Stimulated activated naive CD8-positive, alpha-beta T cell treated with anti-CD3 and anti-CD28 coated beads, Interleukin-15, Interleukin-2, amounts not matched to agents 100 U/mL and 50 U/mL, for 24 hours (primary cell): Measurements from ENCODE around the gene CCDC106.

Experiments used
- ATAC-seq: fragments of 150-1000 bp; cut with Tn5 transposase; one replicate; pipeline ENCODE4 v1.10.0; 2021
- DNase-seq: peaks from one replicate; pipeline ENCODE4 v3.0.0; 2021

The CCDC106 gene

DNA sequence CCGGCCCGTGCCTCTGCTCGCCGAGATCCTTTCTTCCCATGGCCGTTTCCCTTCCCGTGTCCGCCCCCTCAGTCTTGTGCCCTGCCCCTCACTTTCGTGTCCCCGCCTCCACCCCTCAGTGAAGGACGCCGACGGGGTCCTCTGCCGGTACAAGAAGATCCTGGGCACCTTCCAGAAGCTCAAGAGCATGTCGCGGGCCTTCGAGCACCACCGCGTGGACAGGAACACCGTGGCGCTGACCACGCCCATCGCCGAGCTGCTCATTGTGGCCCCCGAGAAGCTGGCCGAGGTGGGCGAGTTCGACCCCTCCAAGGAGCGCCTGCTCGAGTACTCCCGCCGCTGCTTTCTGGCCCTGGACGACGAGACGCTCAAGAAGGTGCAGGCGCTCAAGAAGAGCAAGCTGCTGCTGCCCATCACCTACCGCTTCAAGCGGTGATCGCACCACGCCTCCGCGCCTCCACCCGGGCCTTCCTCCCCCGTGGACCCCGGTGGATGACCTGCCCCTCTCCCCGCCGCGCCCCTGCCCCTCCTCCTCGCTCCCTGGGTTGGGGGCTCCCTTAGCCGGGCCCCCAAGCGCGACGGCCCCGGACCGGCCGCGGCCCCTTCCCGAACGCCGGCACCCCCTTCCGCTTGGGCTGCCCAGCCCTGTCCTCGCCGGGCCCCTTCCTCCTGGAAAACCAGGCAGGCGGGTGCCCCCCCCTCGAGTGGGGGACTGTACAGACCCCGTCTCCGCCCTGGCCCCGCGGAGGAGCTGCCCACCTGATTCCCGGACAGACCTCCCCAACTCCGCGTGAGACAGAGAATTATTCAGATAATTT, 4.5 kb downstream of the CCDC106 start:
- ATAC-seq: no peak
- DNase-seq: no peak

DNA sequence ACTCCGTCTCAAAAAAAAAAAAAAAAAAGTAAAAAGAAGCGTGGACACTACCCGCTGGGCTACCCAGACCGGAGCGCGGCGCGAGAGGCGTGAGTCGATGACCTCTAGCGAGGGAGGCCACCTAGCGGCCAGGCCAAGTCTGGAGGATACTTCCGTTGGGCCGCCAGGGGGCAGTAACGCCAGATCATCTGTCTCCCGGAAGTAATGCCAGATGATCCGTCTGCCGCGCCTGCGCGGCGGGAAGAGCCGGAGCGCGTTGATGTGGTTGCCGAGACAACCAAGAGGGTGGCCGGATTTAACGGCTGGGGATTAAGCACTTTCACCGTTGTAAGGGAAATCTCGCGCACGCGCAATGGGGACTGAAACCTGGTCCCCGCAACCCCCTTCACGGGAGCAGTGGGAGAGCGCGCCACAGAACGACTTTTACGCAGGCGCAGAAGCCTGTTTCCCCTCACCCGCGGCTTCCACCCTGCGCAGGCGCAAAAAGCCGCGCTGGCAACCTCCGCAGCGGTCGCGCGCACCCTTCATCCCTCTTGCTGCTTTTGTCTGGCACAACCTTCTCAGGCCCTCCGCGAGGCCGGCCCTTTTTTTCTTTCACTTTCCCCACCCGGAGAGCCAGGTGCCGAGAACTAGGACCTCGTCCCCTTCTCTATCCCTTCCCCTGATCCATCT, 5.8 kb downstream of the CCDC106 start:
- ATAC-seq (peak; percentile 48), DNase-seq (peak; percentile 96)

DNA sequence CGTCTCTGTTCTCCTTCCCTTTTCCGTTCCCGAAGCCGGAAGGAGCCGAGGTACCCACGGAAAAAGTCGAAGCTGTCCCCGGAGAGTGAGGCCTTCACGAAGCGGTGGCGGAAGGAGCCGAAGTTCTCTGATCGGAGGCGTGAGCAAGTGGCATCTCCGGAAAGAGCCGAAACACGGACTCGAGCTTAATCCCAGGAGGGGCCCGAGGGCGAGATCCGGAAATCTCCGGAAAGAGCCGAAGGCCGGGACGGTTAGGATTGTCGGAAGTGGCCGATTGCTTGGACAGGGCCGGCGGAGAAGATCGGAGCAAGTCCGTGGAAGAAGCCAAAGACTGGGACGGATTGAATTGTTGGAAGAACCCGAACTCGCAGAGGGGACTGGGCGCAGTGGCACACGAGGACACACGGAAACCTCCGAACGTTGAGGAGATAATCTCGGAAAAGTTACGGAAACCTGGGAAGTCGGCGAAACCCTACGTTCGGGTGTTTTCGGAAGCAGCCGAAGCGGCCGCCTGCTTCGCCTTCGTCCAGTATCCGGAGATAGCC, 6.4 kb downstream of the CCDC106 start:
- ATAC-seq: peak; percentile 76
- peak; percentile 98 for DNase-seq

DNA sequence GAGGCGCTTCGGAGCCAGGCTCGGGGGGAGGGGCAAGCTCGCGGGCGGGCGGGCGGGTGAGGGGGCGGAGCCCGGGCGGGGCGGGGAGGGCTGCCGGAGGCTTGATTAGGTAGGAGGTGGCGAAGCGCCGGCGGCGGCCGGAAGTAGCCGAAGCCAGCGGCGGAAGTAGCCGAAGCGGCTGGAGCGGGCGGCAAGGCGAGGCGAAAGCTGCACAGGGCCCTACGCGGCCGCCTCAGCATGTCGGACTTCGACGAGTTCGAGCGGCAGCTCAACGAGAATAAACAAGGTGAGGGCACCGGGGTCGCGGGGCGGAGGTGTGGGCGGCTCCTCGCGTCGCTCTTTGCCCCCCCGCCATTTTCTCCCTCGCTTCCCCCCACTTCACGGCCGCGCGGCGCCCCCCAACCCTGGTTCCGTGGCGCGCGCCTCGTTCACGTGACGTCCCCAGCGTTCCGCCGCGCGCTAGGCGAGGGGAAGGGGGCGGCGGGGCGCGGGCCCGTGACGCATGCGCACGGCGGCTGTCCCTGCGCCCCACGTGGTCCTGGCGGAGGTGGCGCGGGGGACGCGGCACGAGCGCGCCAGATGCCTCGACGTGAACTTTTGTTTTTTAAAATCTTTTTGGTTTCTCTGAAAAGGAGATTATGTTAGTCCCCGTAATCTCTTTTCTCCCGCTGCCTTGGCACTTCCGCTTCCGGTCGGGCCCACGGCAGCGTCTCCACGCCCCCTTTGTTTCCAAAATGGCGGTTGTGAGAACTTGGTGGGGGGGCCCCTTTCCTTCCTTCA, 7.0 kb downstream of the CCDC106 start, which contains the start of gene U2AF2:
Gene U2AF2 (plus strand): TSS at position 168 of the 780 bp plus-strand sequence. CDS start 70 bp downstream, at position 238.
- DNase-seq: peak; percentile 98
- ATAC-seq: peak; percentile 55

DNA sequence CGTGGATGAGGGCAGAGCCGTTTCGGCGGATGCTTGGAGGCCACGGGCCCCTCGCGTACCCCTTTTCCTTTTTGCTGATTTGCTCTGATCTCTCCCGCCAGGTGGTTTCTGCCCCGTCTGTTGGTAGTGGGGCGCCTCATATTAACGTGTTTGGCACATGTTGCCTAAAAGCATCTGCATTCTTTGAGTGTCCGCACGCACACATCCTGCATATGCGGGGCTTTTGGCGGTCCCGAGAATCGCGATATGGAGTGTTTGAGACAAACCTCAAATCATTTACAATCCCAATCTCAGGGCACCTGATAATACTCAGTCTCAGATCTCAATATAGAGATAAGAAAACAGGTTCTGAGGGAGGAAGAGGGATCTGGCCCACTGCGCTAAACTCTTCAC, 7.6 kb downstream of the CCDC106 start:
- DNase-seq (no peak), ATAC-seq (no peak)

DNA sequence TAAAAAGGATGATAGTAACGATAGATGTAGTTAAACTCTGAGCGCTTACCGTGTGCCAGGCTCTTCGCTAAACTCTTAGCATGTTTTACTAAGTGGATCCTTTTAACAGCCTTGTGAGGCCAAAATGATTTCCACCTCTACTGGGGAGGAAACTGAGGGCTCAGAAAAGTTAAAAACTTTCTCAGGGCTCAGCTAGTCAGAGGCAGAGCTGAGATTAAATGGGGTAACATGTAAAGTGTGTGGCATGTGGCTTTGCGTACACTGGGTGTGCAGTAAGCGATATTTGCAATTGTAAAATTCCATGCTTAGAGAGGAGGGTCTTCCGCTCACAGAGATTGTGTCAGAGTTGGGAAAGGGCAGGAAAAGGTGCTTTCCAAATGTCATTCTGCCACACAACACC, 8.5 kb downstream of the CCDC106 start:
- DNase-seq: no peak
- no peak for ATAC-seq

DNA sequence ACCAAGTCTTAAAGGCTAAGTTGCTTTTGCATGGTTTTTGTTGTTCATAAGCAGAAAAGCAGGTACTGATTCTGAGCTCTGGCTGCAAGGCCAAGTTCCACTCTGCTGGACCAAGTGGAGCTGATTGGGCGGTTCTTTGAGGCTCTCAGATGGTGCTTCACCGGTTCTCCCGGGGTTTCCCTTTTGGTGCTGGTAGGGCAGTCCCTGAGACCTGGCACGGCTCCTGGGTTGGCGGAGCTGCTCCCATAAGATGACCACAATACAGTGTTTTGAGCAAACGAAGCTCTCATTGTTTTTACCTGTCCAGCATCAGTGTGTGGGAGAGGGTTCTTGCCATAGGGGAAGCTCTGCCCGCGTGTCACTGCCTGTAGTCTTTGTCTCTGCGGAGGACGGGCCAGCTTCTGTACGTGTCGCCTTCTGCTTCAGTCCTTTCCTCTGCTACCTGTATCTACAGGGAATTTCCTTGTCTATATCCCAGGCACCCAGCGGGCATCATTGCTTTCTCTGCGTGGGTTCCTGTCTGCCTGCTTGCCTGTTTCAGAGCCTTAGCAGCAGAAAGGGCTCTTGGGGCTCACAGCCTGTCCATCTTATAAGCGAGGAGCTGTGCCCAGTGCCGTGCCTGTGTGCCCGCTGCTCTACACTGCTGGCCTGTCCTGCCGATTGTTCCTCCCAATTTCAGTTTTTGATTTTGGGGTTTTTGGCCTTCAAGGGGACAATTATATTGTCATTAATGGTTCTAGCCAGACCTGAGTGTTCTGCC, 9.2 kb downstream of the CCDC106 start:
- ATAC-seq (no peak), DNase-seq (no peak)

DNA sequence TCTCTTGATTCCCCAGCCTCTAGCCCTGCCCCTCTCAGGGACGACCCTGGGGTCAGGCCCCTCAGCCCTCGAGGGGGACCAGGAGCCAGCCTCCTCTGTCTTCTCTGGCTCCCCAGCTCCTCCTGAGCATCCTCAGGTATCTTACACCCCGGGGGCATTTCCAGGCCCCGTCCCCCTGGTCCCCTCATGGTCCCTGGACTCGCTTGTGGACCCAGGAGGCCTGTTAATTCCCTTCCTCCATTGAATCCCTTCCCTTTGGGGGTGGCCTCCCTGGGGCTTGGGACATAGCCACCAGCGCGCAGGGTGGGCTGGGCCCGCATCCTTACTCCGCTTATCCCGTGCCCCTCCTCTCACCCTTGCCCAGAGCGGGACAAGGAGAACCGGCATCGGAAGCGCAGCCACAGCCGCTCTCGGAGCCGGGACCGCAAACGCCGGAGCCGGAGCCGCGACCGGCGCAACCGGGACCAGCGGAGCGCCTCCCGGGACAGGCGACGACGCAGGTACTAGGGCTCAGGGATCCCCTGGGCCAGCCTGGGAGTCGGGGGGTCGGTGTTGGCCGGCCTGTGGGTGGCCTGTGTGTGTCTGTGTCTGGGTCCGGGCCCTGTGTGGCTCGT, 10.9 kb downstream of the CCDC106 start:
- no peak for ATAC-seq
- no peak for DNase-seq

DNA sequence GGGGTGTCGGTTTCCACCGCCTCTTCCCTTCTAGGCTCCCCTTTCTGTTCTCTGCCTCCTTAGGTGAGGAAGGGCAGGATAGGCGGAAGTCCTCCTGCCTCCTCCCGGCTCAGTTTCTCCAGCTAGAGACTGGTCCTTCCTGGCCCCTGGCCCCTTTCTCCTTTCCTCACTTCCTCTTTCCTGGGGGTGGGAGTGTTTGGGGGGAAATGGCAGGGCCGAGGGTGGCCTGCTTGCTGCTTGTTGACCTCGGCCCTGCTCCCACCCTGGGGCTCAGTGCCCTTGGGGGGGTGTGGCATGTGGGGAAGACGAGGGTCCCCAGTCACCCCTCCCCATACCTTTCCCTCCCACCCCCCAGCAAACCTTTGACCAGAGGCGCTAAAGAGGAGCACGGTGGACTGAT, 11.8 kb downstream of the CCDC106 start:
- ATAC-seq (no peak), DNase-seq (no peak)

DNA sequence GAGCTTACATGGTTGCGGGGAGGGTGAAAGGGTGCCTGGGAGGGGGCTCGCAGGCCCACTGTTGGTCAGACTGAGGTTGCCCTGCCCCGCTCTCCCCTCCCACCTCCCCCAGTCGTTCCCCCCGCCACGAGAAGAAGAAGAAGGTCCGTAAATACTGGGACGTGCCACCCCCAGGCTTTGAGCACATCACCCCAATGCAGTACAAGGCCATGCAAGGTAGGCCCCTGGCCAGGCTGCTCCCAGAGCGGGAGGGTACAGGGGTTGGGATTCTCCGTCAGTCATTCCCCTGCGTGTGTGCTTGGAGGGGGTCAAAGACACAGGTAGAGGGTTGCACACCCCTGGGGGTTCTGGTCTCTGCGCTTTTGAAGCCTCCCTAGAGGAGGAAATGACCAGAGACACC, 12.4 kb downstream of the CCDC106 start:
- DNase-seq (no peak), ATAC-seq (no peak)

DNA sequence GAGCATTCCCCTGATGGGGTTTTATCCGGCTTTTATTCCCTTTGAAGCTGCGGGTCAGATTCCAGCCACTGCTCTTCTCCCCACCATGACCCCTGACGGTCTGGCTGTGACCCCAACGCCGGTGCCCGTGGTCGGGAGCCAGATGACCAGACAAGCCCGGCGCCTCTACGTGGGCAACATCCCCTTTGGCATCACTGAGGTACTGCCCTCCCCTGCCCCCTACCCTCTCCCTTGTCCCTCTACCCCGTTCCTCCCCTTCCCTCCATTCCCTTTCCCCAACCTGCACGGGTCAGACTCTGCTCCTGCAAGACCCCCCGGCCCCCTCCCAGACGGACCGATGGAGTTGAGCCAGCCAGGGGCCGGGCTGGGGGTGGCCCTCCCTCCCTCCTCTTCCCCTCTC, 13.0 kb downstream of the CCDC106 start:
- ATAC-seq (no peak), DNase-seq (no peak)

DNA sequence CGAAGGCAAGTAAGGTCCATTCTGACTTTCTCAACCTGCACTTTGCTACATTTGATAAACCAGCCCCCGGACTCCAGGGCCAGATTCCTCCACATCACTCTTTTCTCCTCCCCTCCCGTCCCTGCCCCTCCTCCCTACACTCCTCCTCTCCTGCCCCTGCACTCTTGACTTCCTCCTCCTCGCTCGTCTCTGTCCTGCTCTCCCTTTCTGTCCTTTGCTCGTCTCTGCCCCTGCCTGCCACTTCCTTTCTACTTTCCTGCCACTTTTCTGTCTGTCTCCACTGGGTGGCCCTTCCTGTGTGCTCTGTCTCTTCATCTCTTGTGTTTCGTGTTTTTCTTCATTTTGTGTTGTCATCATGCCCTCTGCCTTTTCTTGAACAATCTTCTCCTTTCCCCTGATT, 13.8 kb downstream of the CCDC106 start:
- ATAC-seq: no peak
- DNase-seq: no peak

DNA sequence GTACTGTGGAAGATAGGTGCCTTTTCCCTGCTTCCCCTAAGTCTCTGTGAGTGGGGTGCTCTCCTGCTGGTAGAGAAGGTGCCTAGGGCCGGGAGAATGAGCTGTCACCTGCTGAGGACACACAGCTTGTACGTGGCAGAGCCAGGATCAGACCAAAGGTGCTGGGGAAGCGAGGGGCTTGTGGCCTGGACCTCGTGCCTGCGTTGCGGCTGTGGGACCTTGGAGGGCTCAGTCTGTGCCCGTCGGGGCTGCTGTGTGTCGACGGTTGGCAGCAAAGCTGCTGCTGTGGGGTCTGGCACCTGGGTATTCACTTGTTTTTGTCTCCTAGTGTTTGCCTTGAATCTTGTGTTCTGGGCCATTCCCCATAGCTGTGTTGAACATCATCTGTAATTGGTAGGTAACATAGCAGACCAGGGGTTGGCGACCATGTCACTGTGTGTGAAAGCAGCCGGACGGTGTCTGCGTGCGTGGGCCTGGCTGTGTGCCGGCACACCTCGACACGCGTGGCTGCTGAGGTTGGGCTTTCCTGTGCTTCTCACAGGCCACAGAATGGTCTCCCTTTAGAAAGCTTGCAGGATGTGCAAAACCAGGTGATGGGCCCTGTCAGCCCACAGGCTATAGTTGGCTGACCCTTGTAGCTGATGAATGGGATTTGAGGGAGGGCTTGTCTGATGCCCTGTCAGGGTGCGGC, 16.0 kb downstream of the CCDC106 start:
- DNase-seq (no peak), ATAC-seq (no peak)

DNA sequence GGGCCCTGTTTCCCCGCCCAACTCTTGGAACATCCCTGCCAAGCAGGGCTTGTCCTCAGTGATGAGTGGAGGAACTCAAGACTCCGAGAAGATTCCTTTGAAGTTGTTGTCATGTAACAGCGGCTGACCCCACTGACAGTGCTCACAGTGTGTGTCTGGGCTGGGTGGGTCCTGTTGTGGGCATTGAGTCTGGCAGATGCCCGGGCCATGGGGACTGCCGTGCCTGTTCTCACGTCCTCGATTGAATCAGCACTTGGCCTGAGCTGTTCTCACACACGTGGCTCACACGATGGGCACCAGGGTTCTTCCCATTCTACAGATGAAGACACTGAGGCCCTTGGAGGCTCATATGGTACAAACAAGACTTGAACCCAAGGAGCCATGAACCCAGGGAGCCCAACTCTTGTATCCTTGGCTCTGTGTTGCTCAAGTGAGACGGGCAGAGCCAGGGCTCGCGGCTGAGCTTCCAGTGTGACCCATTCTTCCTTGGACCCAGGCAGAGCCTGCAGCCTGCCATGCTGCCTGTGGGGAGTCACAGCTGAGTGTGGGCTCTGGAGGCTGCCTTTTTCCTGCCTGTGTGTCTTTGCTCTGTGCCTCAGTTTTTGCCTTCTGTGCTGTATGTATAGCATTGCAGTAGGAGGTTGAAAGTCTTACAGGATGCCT, 18.5 kb downstream of the CCDC106 start:
- ATAC-seq: no peak
- no peak for DNase-seq

DNA sequence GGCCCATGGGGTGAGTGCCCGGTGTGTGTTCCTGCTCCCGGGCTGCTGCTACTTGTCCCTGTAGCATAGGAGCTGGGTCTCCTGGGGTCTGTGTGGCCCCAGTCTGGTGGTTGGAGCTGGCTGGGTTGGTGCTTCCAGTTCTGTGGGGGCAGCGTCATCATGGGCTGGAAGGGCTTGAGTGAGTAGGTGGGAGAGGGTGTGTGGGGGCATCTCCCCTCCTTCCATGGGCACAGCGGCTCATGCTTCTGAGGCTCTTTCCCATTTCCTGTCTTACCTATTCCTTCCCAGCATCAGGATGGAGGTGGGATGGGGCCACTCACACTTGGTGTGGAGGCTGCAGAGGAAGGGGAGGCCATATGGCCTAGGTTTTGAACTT, 19.0 kb downstream of the CCDC106 start:
- DNase-seq (no peak), ATAC-seq (no peak)

DNA sequence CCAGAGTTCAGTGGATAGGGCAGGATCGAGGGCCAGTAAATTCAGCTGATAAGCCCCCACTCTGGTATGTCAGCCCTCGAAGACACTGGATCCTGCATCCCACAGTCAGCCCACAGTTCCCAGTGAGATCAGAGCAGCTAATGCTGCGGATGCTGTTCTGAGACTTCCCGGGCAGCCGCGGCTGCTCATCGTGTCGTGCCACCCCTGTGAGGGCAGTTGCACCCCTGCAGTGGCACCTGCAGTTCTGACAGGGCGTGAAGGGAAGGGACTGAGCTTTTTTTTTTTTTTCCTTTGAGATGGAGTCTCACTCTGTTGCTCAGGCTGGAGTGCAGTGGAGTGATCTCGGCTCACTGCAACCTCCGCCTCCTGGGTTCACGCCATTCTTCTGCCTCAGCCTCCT, 19.5 kb downstream of the CCDC106 start:
- DNase-seq (no peak), ATAC-seq (no peak)

DNA sequence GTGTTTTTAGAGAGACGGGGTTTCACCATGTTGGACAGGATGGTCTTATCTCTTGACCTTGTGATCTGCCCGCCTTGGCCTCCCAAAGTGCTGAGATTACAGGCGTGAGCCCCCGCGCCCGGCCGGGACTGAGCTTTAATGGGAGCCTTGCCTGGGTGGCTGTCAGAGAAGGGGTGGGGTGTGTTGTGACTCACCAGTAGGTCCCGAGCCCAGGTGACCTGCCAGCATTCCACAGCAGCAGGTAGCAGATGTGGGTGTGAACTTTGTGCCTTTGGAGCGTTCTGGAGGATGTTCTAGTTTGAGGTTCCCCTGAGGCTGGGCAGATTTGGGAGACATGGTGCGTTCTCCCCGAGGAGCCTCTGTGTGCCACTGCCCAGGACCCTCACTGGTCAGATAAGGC, 19.9 kb downstream of the CCDC106 start:
- ATAC-seq (no peak), DNase-seq (no peak)

DNA sequence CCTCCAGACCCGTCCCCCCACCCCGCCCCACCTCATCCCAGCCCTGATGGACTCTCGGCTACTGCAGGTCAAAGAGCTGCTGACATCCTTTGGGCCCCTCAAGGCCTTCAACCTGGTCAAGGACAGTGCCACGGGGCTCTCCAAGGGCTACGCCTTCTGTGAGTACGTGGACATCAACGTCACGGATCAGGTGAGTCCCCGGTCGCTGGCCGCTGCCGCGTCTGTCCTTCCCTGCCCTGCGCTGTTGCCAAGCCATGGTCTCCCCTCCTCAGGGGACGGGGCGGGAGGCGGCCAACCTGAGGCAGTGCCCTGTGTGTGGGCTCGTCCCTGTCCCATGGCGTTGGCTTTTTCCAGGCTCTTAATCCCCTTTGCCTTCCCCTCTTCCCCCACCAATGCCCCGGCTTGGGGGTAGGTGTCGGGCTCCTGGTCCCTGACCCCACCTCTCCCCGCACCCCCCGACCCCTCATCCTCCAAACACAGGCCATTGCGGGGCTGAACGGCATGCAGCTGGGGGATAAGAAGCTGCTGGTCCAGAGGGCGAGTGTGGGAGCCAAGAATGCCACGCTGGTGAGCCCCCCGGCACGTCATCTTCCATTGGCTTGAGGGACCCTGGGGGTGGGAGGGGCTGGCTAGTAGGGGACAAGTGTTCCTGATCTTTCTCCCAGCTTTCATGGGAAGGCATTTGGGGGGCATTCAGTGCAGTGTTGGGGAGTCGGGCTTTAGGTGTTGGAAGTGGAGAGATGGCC, 20.8 kb downstream of the CCDC106 start:
- ATAC-seq (no peak), DNase-seq (no peak)

DNA sequence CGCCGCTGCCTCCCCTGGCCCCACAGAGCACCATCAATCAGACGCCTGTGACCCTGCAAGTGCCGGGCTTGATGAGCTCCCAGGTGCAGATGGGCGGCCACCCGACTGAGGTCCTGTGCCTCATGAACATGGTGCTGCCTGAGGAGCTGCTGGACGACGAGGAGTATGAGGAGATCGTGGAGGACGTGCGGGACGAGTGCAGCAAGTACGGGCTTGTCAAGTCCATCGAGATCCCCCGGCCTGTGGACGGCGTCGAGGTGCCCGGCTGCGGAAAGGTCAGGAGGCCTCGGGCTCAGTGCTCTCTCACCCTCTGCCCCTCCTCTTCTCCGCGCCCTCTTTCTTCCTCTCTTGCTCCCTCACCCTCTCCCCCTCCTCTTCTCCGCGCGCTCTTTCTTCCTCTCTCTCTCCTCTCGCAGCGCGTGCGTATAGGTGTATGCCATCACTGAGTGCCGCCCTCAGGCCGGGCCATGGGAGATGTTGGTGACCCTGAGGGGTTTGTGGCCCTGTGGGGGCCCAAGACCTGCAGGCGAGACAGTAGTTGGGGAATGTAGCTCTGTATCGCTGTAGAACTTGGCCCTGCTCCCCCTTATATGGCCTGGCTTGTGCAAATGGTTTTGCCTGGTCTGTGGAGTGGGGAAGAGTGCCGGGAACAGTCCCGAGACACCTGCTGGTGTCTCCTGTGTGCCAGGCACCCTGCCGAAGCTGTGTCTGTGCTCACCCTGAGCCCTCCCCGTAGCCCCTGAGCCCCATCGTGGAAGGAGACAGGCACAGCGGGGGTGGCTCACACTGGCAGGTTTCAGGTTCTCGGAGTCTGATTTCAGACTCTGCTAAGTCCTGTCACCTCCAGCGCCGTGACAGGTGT, 21.6 kb downstream of the CCDC106 start:
- DNase-seq: no peak
- ATAC-seq: no peak
